T-helper 22 cell (primary cell): ENCODE results near the gene MPEG1.

Experiments used
- DNase-seq: peaks from one replicate; pipeline ENCODE4 v3.0.0-alpha.2; 2020; ENCODE audit warnings: low read depth

The MPEG1 gene

GRCh38 chr11:59216641-59217564 lies 4.2 kb upstream of the MPEG1 start:
- no peak for DNase-seq

DNA sequence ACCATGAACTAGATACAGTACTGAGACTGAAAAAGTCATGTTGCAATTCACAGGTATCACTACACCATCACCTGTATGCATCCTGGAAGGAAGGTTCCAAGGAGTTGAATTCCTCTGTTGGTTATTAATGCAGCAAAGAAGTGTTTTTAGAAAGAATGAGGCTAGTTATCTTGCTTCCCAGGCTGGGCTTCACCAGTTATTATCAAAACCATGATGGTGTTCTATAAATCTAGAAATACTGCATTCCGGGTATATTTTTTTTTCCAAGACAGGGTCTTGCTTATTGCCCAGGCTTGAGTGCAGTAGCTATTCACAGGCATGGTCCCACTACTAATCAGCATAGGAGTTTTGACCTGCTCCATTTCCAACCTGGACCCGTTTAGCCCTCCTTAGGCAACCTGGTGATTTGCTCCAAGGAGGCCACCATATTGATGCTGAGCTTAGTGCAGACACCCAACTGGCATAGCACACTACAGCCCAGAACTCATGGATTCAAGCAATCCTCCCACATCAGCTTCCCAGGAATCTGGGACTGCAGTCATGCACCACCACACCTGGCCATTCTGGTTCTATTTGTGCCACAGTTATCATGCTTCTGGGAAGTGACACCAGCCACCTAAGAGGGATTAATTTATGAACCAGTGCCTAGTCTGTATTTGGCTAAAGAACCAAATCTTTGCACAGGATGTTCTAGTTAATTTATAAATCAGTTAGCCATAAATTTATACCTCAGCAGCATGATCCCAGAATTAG lies 1.6 kb upstream of the MPEG1 start:
- DNase-seq: no peak

GRCh38 chr11:59212222-59212621 lies 505 bp downstream of the MPEG1 start:
- DNase-seq: no peak

DNA sequence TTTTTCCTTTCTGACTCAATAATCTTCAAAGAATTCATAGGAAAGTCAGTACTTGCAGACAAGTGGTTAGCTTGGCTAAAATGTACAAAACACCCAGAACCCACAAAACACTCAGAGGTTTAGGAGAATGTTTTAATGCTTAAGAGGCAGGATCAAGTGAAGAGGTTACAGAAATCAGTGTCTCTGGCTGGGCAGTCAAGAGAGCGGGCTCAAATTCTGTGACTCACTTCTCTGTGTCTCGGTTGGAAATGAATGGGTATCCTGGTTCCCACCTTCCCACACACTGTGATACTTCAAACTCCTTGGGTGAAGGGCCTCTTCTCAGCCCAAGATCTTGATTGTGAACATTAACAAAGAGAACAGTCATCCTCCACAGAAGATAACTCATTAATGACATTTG lies 3.8 kb downstream of the MPEG1 start:
- no peak for DNase-seq

DNA sequence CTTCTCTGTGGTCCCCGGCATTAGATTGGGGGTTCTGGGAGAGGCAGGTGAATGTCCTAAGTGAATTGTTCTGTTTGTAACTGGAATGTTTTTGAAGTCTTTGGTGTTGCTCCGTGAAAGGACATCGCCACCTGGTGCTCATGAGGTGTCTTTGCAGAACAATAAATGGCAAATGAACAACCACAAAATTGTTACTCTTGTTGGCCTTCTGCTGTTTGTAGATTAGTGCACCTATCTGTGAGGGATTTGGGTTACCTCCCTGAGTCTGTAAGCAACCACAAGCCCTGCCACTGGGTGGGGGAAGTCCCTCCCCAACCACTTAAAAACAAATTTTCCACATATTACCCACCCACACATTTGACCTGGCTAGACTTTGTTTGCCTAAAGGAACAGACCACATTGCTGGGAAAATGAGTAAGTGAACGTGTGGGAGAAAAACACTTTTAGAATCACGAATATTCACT lies 4.7 kb downstream of the MPEG1 start:
- DNase-seq: no peak

DNA sequence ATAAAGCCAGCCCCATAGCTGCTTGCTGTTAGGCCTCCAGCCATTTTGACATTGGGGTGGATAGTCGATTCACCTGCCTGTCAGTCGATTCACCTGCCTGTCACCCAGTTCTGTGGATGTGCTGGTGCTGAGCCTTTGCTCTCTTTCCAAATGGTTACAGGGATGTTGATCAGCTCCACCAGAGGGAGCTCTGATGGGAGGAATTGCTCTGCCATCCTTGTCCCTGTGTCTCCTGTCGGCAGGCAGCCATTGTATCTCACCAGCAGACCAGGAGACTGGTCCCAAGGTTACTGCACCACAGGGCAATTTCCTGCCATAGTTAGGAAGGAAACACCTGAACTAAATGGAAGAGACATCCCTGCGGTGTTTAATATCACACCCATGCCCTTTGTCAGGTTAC lies 6.1 kb downstream of the MPEG1 start:
- no peak for DNase-seq

DNA sequence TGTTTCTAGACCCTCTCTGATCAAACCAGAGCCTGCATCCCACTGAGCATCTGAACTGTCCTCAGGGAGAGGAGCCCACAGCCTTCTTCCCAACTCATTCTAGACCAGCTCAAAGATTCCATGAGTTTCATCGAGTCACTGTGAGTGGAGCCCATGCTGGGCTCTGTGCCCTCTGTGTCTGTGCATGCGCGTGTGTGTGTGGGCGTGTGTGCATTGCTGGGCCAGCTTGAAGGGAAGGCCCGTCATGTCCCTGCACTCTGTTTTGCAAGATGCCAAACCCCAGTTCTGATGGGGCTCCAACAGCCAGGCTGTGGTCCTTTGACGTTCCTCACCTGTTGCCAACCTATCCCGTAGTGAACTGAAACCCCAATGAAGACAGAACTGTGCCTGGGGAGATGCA lies 7.1 kb downstream of the MPEG1 start:
- no peak for DNase-seq

DNA sequence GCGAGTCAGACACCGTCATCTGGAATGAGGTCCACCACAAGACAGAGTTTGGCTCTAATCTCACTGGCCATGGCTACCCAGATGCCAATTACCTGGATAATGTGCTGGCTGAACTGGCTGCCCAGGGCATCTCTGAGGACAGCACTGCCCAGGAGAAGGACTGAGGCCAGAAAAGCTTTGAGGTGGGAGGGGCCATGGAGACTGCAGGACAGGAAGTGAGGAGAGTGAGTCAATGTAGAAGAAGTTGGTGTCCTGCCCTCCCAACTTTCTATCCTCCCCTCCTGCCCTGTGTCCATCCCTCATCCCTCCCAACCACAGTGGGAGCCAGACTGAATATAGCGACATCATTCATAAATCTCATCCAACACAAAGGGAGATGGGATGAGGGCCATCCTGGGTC lies 8.0 kb downstream of the MPEG1 start:
- no peak for DNase-seq

GRCh38 chr11:59201353-59201752 lies 11.4 kb downstream of the MPEG1 start:
- no peak for DNase-seq

- DNase-seq: no peak
Observed at GRCh38 chr11:59200423-59200746, 12.3 kb downstream of the MPEG1 start.

DNA sequence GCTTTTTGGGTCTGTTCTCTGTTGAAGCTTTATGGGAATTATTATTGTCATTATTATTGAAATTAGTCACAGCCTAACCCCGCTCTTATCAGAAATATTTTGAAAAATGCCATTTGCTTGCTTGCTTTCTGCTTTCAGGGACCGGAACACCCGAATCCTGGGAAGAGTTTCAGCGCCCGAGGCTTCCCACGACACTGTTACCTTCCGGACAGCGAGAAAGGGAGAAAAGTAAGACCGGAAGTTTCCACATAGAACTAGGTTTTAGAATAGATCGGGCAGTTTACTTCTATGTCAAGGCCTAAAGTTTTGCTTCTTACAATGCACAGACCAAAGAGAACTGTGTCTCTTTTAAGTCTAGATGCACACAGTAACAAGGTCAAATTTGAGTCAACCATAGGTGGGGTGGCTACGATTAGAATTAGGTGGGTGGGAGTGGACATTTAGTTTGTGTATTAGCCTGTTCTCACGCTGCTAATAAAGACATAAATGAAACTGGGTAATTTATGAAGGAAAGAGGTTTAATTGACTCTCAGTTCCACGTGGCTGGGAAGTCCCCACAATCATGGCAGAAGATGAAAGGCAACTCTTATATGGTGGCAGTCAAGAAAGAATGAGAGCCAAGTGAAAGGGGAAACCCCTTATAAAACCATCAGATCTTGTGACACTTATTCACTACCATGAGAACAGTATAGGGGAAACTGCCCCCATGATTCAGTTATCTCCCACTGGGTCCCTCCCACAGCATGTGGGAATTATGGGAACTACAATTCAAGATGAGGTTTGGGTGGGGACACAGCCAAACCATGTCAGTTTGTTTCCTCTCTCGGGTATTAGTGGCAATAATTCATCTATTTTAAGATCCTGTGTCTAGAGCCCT lies 12.9 kb downstream of the MPEG1 start:
- DNase-seq: no peak

GRCh38 chr11:59198726-59199125 lies 14.0 kb downstream of the MPEG1 start:
- no peak for DNase-seq

DNA sequence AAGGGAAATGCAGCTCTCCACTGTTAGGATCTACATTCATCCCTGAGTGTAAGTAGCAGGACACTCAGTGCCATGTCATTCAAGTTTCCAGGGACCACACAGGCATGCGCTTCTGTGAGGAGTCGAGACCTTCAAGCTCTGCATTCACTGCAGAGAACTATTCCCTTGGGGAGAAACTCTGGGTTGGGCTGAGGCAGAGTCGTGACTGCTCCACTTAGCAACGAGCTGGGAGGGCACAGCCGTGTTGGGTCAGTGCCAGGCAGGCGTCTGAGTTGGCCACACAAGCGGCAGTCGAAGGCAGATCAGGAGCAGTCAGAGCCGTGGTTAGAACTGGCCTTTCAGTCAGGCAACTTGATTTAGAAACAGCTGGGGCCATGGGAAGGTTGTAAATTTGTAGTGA lies 14.7 kb downstream of the MPEG1 start:
- no peak for DNase-seq

GRCh38 chr11:59196777-59197176 lies 15.9 kb downstream of the MPEG1 start:
- no peak for DNase-seq

GRCh38 chr11:59195586-59195985 lies 17.1 kb downstream of the MPEG1 start:
- no peak for DNase-seq

GRCh38 chr11:59193587-59194130 lies 19.1 kb downstream of the MPEG1 start:
- DNase-seq: no peak

DNA sequence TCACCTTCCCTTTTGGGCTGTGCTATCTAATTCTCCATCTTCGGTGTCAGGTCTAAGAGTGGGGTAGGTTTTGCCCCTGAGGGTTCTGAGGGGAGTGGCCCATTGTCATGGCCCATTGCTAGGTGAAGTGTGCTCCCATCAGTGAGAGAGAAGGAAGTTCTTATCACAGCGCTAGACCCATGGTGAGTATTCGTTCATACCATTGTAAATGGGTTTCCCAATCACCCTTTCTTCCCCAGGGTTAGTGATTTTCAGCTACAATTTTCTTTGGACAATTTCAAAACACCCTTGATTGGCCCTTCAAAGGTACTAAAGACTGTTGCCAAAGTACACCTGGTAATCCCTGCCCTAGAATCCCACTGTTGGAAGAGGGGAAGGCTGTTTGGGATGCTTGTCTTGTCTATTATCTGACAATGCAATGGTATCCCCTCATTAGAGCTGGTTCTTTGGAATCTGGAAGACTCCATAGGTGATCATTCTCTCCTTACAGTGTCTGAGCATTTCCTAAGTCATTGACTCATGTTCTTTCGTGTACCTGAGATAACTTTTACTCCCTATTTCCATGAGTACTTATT lies 20.2 kb downstream of the MPEG1 start:
- no peak for DNase-seq

DNA sequence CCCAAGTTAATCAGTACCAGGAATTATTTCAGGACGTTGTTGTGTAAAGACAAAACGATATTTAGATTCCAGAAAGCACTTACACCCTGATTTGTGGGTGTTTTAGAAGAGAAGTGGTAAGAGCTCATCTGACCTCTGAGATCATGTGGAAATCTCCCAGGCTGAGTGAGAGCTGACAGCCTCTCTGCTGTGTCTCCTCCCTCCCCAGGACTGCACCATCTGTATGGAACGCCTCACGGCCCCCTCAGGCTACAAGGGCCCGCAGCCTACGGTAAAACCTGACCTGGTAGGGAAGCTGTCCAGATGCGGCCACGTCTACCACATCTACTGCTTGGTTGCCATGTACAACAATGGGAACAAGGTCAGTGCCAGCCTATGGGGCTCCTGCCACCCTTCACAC lies 20.8 kb downstream of the MPEG1 start:
- no peak for DNase-seq

GRCh38 chr11:59191095-59191494 lies 21.6 kb downstream of the MPEG1 start:
- no peak for DNase-seq

GRCh38 chr11:59189986-59190385 lies 22.7 kb downstream of the MPEG1 start:
- no peak for DNase-seq

GRCh38 chr11:59188954-59189353 lies 23.8 kb downstream of the MPEG1 start:
- no peak for DNase-seq

DNA sequence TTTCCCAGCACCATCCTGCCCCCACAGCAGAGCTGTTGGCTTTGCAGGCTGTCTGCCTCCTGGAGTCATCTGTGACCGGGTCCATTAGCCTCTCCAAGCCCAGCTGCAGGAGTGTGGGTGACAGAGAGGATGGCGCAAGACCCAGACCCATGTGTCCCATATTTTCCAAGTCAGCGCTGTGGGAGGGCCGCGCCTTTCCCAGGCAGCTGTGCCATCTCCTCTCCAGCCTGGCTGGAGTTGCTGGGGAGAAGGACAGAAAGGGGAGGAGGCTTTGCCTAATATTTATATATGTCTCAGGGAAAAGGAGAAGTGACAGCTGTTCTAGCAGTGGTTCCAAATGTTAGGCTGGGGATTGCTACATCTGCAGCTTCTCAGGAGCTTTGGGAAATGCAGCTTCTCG lies 25.1 kb downstream of the MPEG1 start:
- no peak for DNase-seq
